ENCODE data around the gene ABLIM2.

- no peak for TF ChIP-seq RFX5 (IDR thresholded peaks at IDR 0.05; ENCODE audit: low read depth, low read length)
- TF ChIP-seq CTCF (conservative IDR thresholded peaks at IDR 0.05; ENCODE audit: low read depth, low read length) = no peak
- no peak for TF ChIP-seq FOS (IDR thresholded peaks at IDR 0.05; ENCODE audit: low read depth, low read length)
- no peak for TF ChIP-seq POLR2A (IDR thresholded peaks at IDR 0.05; ENCODE audit: low read depth, low read length)
- TF ChIP-seq MAFK (IDR thresholded peaks at IDR 0.05; ENCODE audit: low read depth, low read length) = no peak
- no peak for TF ChIP-seq RAD21 (IDR thresholded peaks at IDR 0.05; ENCODE audit: low read length)
- TF ChIP-seq NFE2L2 (IDR thresholded peaks at IDR 0.05; ENCODE audit: low read depth, low read length) = no peak
- TF ChIP-seq CEBPB (IDR thresholded peaks at IDR 0.05; ENCODE audit: low read depth, low read length) = no peak
- TF ChIP-seq RCOR1 (IDR thresholded peaks at IDR 0.05; ENCODE audit: insufficient replicate concordance, low read length) = no peak
- no peak for TF ChIP-seq MAZ (IDR thresholded peaks at IDR 0.05; ENCODE audit: borderline replicate concordance, low read depth, low read length)
- no peak for TF ChIP-seq BHLHE40 (IDR thresholded peaks at IDR 0.05; ENCODE audit: low read depth, low read length)
Observed at GRCh38 chr4:7999279-7999678, 159.3 kb downstream of the ABLIM2 start.
